Parathyroid adenoma (tissue), 2 donors: ENCODE measurements around the gene FRMD1.

Experiments
- H2AFZ ChIP-seq: fragments of 300-600 bp; sonication (generic); one replicate; pipeline ENCODE4 v1.7.0; 2017; ENCODE audit warnings: antibody characterized with exemption, mild to moderate bottlenecking
- H3K27ac ChIP-seq: fragments of 300-600 bp; sonication (generic); one replicate; pipeline ENCODE4 v1.7.0; 2017
- H3K27me3 ChIP-seq: fragments of 300-600 bp; sonication (generic); one replicate; pipeline ENCODE4 v1.7.0; 2017; ENCODE audit warnings: low read length; ENCODE audit not compliant: control insufficient read depth, insufficient read depth
- H3K36me3 ChIP-seq: fragments of 300-600 bp; sonication (generic); one replicate; pipeline ENCODE4 v1.7.0; 2017; ENCODE audit warnings: low read length; ENCODE audit not compliant: control insufficient read depth, insufficient read depth
- H3K4me1 ChIP-seq: fragments of 300-600 bp; sonication (generic); one replicate; pipeline ENCODE4 v1.7.0; 2017; ENCODE audit warnings: control low read depth
- H3K4me2 ChIP-seq: fragments of 300-600 bp; sonication (generic); one replicate; pipeline ENCODE4 v1.7.0; 2017; ENCODE audit warnings: low read length
- H3K4me3 ChIP-seq: fragments of 300-600 bp; sonication (generic); one replicate; pipeline ENCODE4 v1.7.0; 2017; ENCODE audit warnings: low read depth, low read length
- H3K79me2 ChIP-seq: fragments of 300-600 bp; sonication (generic); one replicate; pipeline ENCODE4 v1.7.0; 2017; ENCODE audit warnings: control low read depth
- H3K9ac ChIP-seq: fragments of 300-600 bp; sonication (generic); one replicate; pipeline ENCODE4 v1.7.0; 2017; ENCODE audit warnings: mild to moderate bottlenecking
- H3K9me3 ChIP-seq: fragments of 300-600 bp; sonication (generic); one replicate; pipeline ENCODE4 v1.7.0; 2017; ENCODE audit warnings: low read length; ENCODE audit not compliant: control insufficient read depth
- CTCF ChIP-seq: fragments of 300-600 bp; sonication (generic); IDR thresholded peaks from one replicate; pipeline ENCODE4 v1.7.0; 2017; ENCODE audit warnings: antibody characterized with exemption, mild to moderate bottlenecking
- donor health status: primary hyperparathyroidism.

Gene FRMD1

GRCh38 chr6:168020242-168020641 lies 58.8 kb downstream of the FRMD1 start:
- H3K36me3 ChIP-seq = no peaks in the 10 kb centered on the region
- no peak overlapping the region for H3K4me2 ChIP-seq
- TF ChIP-seq CTCF = no peak

GRCh38 chr6:168018664-168019063 lies 60.3 kb downstream of the FRMD1 start:
- H3K36me3 ChIP-seq = no peaks in the 10 kb centered on the region
- no peak for TF ChIP-seq CTCF
- no peaks in the 10 kb centered on the region for H3K9me3 ChIP-seq
- H2AFZ ChIP-seq = no peak overlapping the region
- no peak overlapping the region for H3K4me2 ChIP-seq
- H3K4me3 ChIP-seq = no peak overlapping the region
- H3K79me2 ChIP-seq = no peaks in the 10 kb centered on the region
- H3K27ac ChIP-seq = no peak overlapping the region
- H3K9ac ChIP-seq = no peak overlapping the region
- H3K4me1 ChIP-seq = no peaks in the 10 kb centered on the region
- no peaks in the 10 kb centered on the region for H3K27me3 ChIP-seq

More at GRCh38 chr6:168020242-168020641, 58.8 kb downstream of the FRMD1 start:
- Histone ChIP-seq H3K27me3 (no peaks in the 10 kb centered on the region), H3K79me2 (no peaks in the 10 kb centered on the region), H3K4me1 (no peaks in the 10 kb centered on the region), H3K4me3 (no peak overlapping the region), H2AFZ (no peak overlapping the region), H3K27ac (no peak overlapping the region), H3K9ac (no peak overlapping the region), H3K9me3 (no peaks in the 10 kb centered on the region)

GRCh38 chr6:168017629-168018028 lies 61.4 kb downstream of the FRMD1 start:
- Histone ChIP-seq H3K9ac (no peak overlapping the region), H3K4me2 (no peak overlapping the region), H3K9me3 (no peaks in the 10 kb centered on the region), H3K4me1 (no peaks in the 10 kb centered on the region), H3K36me3 (no peaks in the 10 kb centered on the region), H3K27ac (no peak overlapping the region), H3K4me3 (no peak overlapping the region), H2AFZ (no peak overlapping the region), H3K79me2 (no peaks in the 10 kb centered on the region), H3K27me3 (no peaks in the 10 kb centered on the region)
- TF ChIP-seq CTCF = no peak

GRCh38 chr6:168016721-168017525 lies 62.1 kb downstream of the FRMD1 start:
- Histone ChIP-seq H3K9me3 (no peaks in the 10 kb centered on the region), H3K27ac (no peak overlapping the region), H3K4me1 (no peaks in the 10 kb centered on the region), H2AFZ (no peak overlapping the region), H3K4me2 (no peak overlapping the region), H3K79me2 (no peaks in the 10 kb centered on the region), H3K9ac (no peak overlapping the region), H3K27me3 (no peaks in the 10 kb centered on the region), H3K4me3 (no peak overlapping the region), H3K36me3 (no peaks in the 10 kb centered on the region)
- TF ChIP-seq CTCF = no peak

- H3K9me3 ChIP-seq = no peaks in the 10 kb centered on the region
- H3K4me1 ChIP-seq = no peaks in the 10 kb centered on the region
- no peaks in the 10 kb centered on the region for H3K27me3 ChIP-seq
- no peak overlapping the region for H3K4me2 ChIP-seq
- H3K4me3 ChIP-seq = no peak overlapping the region
- no peaks in the 10 kb centered on the region for H3K79me2 ChIP-seq
- H3K27ac ChIP-seq = no peak overlapping the region
- no peak overlapping the region for H3K9ac ChIP-seq
- TF ChIP-seq CTCF = no peak
- no peaks in the 10 kb centered on the region for H3K36me3 ChIP-seq
- no peak overlapping the region for H2AFZ ChIP-seq
Measured at GRCh38 chr6:168016176-168016620, 62.8 kb downstream of the FRMD1 start.
